SK-N-SH (cell line): ENCODE data around the gene MCC. TPM values are rescaled to one million over a fixed set of nuclear protein-coding genes. Genes with fewer than 3 reads are reported as not detected.

ENCODE experiments used
- CTCF ChIA-PET: fragments of 300-600, 350-600 bp; formaldehyde crosslinking; extraction: SDS; loops from one replicate; lab custom pipeline; 2021; lab: Yijun Ruan, JAX
- POLR2A ChIA-PET: fragments of 350-600 bp; sonication (Branson Sonifier 250); formaldehyde crosslinking; extraction: SDS; loops from one replicate; lab custom pipeline; 2020; ENCODE audit warnings: antibody characterized with exemption, inconsistent platforms; lab: Yijun Ruan, JAX
- DNase-seq: peaks from one replicate; pipeline ENCODE4 v3.0.0; 2012
- H2AFZ ChIP-seq: fragments of 200-600 bp; sonication (generic); 2 replicates; pipeline ENCODE4 v1.8.1; 2016; ENCODE audit warnings: antibody characterized with exemption, mild to moderate bottlenecking, low read depth
- H3F3A ChIP-seq: fragments of 200-600 bp; sonication (generic); replicated peaks from 2 replicates; pipeline ENCODE3; 2016; ENCODE audit warnings: antibody characterized with exemption, mild to moderate bottlenecking; ENCODE audit not compliant: insufficient read depth
- H3K27ac ChIP-seq, 2 experiments: fragments of 200-500 bp in 1 of 2; fragments of 200-600 bp in 1 of 2; sonication (Bioruptor generic) in 1 of 2; sonication (generic), shearing (Covaris generic) in 1 of 2; 2 replicates each; pipeline versions ENCODE4 v1.5.1 to v1.6.1; 2014 to 2016; ENCODE audit warnings: low read depth in 2 of 2, inconsistent platforms in 1 of 2, low read length in 1 of 2, mild to moderate bottlenecking in 1 of 2, mixed read lengths in 1 of 2
- H3K27me3 ChIP-seq: fragments of 200-600 bp; sonication (generic), shearing (Covaris generic); 2 replicates; pipeline ENCODE4 v1.6.1; 2016; ENCODE audit warnings: mixed run types; ENCODE audit not compliant: insufficient read depth
- H3K36me3 ChIP-seq, 2 experiments: fragments of 200-500 bp in 1 of 2; fragments of 200-600 bp in 1 of 2; sonication (Bioruptor generic) in 1 of 2; sonication (generic) in 1 of 2; replicated peaks in 1 of 2; 2 replicates each; pipeline versions ENCODE3 to v1.5.1; 2014 to 2016; ENCODE audit warnings: low read length in 1 of 2, mild to moderate bottlenecking in 1 of 2; ENCODE audit not compliant: insufficient read depth in 2 of 2, control insufficient read depth in 1 of 2
- H3K4me1 ChIP-seq, 2 experiments: fragments of 200-500 bp in 1 of 2; fragments of 200-600 bp in 1 of 2; sonication (Bioruptor generic) in 1 of 2; sonication (generic), shearing (Covaris generic) in 1 of 2; 2 replicates each; pipeline versions ENCODE4 v1.5.1 to v1.6.1; 2014 to 2016; ENCODE audit warnings: low read depth in 1 of 2, low read length in 1 of 2, mixed run types in 1 of 2; ENCODE audit not compliant: insufficient read depth in 2 of 2, control insufficient read depth in 1 of 2
- H3K4me2 ChIP-seq: fragments of 200-600 bp; sonication (generic), shearing (Covaris generic); 2 replicates; pipeline ENCODE4 v1.6.1; 2017; ENCODE audit warnings: mixed run types
- H3K4me3 ChIP-seq, 2 experiments: fragments of 200-500 bp in 1 of 2; fragments of 200-600 bp in 1 of 2; sonication (Bioruptor generic) in 1 of 2; sonication (generic), shearing (Covaris generic) in 1 of 2; 2 replicates each; pipeline versions ENCODE4 v1.5.1 to v1.8.1; 2014 to 2016; ENCODE audit warnings: low read depth in 2 of 2, inconsistent platforms in 1 of 2, low read length in 1 of 2, mild to moderate bottlenecking in 1 of 2, mixed read lengths in 1 of 2, moderate library complexity in 1 of 2
- H3K79me2 ChIP-seq: fragments of 200-600 bp; sonication (generic); 2 replicates; pipeline ENCODE4 v1.8.1; 2017; ENCODE audit warnings: mild to moderate bottlenecking; ENCODE audit not compliant: insufficient read depth
- H3K9ac ChIP-seq: fragments of 200-600 bp; sonication (generic); 2 replicates; pipeline ENCODE4 v1.6.1; 2017; ENCODE audit warnings: mixed run types
- H3K9me2 ChIP-seq: fragments of 200-600 bp; sonication (generic); 2 replicates; pipeline ENCODE4 v1.6.1; 2017; ENCODE audit warnings: mixed run types
- H3K9me3 ChIP-seq: fragments of 200-600 bp; sonication (generic); 2 replicates; pipeline ENCODE4 v1.6.1; 2017; ENCODE audit warnings: mixed run types, mild to moderate bottlenecking, moderate library complexity
- H4K20me1 ChIP-seq: fragments of 200-600 bp; sonication (generic); 2 replicates; pipeline ENCODE4 v1.6.1; 2017; ENCODE audit warnings: mild to moderate bottlenecking, mixed run types; ENCODE audit not compliant: insufficient read depth
- CHD2 ChIP-seq: fragments of 150-350 bp; IDR thresholded peaks from 2 replicates; pipeline ENCODE4 v1.6.1; 2018; ENCODE audit warnings: low read length; ENCODE audit not compliant: partially characterized antibody
- EP300 ChIP-seq, 2 experiments: IDR thresholded peaks; 2 replicates each; pipeline versions ENCODE4 v1.4.0 to v1.6.1; 2012; ENCODE audit warnings: borderline replicate concordance in 1 of 2, low read depth in 1 of 2, low read length in 1 of 2
- EZH2phosphoT487 ChIP-seq: fragments of 200-600 bp; sonication (generic); IDR thresholded peaks from 2 replicates; pipeline ENCODE4 v1.6.1; 2017; ENCODE audit warnings: low read depth, mixed run types, mild to moderate bottlenecking, antibody characterized with exemption, moderate library complexity, borderline replicate concordance
- FOSL2 ChIP-seq: IDR thresholded peaks from 2 replicates; pipeline ENCODE4 v1.4.0; 2012; ENCODE audit warnings: low read depth, mild to moderate bottlenecking, moderate library complexity, borderline replicate concordance
- FOXJ3 ChIP-seq: sonication (generic); formaldehyde crosslinking; IDR thresholded peaks from 2 replicates; pipeline ENCODE4 v1.5.1; 2020; ENCODE audit warnings: mild to moderate bottlenecking, missing genetic modification reagents
- JUND ChIP-seq: IDR thresholded peaks from 2 replicates; pipeline ENCODE4 v1.4.0; 2012
- MXI1 ChIP-seq: IDR thresholded peaks from 2 replicates; pipeline ENCODE4 v1.6.1; 2012; ENCODE audit warnings: mild to moderate bottlenecking, low read depth, low read length, improper control_type of control experiment
- NFIC ChIP-seq: IDR thresholded peaks from 2 replicates; pipeline ENCODE4 v1.4.0; 2012; ENCODE audit warnings: borderline replicate concordance
- POLR2AphosphoS5 ChIP-seq: IDR thresholded peaks from 2 replicates; pipeline ENCODE4 v1.6.1; 2012; ENCODE audit warnings: low read depth, low read length
- RCOR1 ChIP-seq: fragments of 150-350 bp; IDR thresholded peaks from 2 replicates; pipeline ENCODE4 v1.6.1; 2017; ENCODE audit warnings: antibody characterized with exemption, low read length
- RFX5 ChIP-seq: IDR thresholded peaks from 2 replicates; pipeline ENCODE4 v1.6.1; 2012; ENCODE audit warnings: mild to moderate bottlenecking, improper control_type of control experiment, low read length
- RXRA ChIP-seq: IDR thresholded peaks from 2 replicates; pipeline ENCODE4 v1.4.0; 2012; ENCODE audit warnings: low read depth, mild to moderate bottlenecking, borderline replicate concordance
- TAF1 ChIP-seq: IDR thresholded peaks from 2 replicates; pipeline ENCODE4 v1.6.1; 2012; ENCODE audit warnings: low read depth, mild to moderate bottlenecking, low read length, moderate library complexity, borderline replicate concordance
- TEAD4 ChIP-seq: IDR thresholded peaks from 2 replicates; pipeline ENCODE4 v1.4.0; 2012; ENCODE audit warnings: mild to moderate bottlenecking, borderline replicate concordance; ENCODE audit not compliant: insufficient read depth
- WGBS: methylation state at CpG from one replicate; pipeline ENCODE4 v1.1.6; 2017; ENCODE audit warnings: low lambda C conversion rate; 5-methylcytosine and 5-hydroxymethylcytosine counted together
- polyA plus RNA-seq, 3 experiments: library from polyadenylated mRNA; depleted of rRNA; stranded (reverse); fragments of >200 nt; gene quantifications; 2 replicates each; pipeline ENCODE4 v1.2.3, GENCODE V29; 2012
- TF ChIP-seq, protein P1 (sequence below): IDR thresholded peaks from 2 replicates; pipeline ENCODE4 v1.4.0; 2012; ENCODE audit warnings: low read depth, borderline replicate concordance
- TF ChIP-seq, protein P2 (sequence below): fragments of 200-600 bp; sonication (generic); IDR thresholded peaks from 2 replicates; pipeline ENCODE4 v1.6.1; 2017; ENCODE audit warnings: antibody characterized with exemption, mild to moderate bottlenecking, moderate library complexity
- TF ChIP-seq, protein P3 (sequence below): IDR thresholded peaks from 2 replicates; pipeline ENCODE4 v1.4.0; 2012; ENCODE audit warnings: low read depth

The MCC gene
- polyA plus RNA-seq, 1 of the 3 experiments (the other 2 are of a cell fraction) = 3.6 TPM

DNA sequence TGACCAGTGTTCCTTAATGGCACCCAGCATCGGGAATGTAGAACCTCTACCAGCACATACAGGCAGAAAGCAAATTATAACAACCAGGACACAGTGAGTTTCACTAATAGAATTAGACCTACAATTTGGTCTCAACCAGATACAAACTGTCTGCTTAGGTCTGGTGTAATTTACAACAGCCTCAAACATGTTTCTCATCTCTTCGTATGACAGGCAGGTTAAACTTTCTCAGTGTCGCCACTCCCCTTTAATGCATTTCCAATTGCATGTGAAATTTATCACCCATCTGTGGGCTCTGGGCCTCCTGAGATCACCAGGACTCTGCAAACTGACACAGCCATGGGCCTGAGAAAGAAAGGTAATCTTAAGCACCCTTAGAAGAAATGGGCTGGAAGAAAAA lies 293.0 kb downstream of the MCC start:
- Histone ChIP-seq H3K27ac (peak overlapping the region in 1 of 2 experiments; percentile 96; a peak in 2 of 4 replicates), H2AFZ (no peak overlapping the region), H3K4me3 (no peak overlapping the region), H3K36me3 (no peaks in the 10 kb centered on the region), H3K4me2 (no peak overlapping the region), H3F3A (no peaks in the 10 kb centered on the region), H3K9me2 (no peaks in the 10 kb centered on the region), H4K20me1 (no peaks in the 10 kb centered on the region)
- peak; percentile 63 for TF ChIP-seq CHD2
- TF ChIP-seq NFIC = no peak
- no peak for TF ChIP-seq TAF1
- TF ChIP-seq FOSL2 = no peak
- TF ChIP-seq RCOR1 = peak; percentile 74
- no peak for TF ChIP-seq RXRA
- TF ChIP-seq JUND = no peak
- TF ChIP-seq RFX5 = no peak
- TF ChIP-seq EP300 (IDR thresholded peaks at IDR 0.05; ENCODE audit: borderline replicate concordance in 1 of 2, low read depth in 1 of 2, low read length in 1 of 2) = peak in 1 of 2 experiments; percentile 82; a peak in 1 of 4 replicates
- TF ChIP-seq FOXJ3 (CRISPR knock-in tag) = peak; percentile 71
- TF ChIP-seq, protein P1, sequence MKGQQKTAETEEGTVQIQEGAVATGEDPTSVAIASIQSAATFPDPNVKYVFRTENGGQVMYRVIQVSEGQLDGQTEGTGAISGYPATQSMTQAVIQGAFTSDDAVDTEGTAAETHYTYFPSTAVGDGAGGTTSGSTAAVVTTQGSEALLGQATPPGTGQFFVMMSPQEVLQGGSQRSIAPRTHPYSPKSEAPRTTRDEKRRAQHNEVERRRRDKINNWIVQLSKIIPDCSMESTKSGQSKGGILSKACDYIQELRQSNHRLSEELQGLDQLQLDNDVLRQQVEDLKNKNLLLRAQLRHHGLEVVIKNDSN = no peak
- TF ChIP-seq, all 33 proteins: peak for 4
- H3K79me2 ChIP-seq = no peaks in the 10 kb centered on the region
- WGBS = 56% methylated on average over 3 of the region's 3 CpGs
- H3K27me3 ChIP-seq = no peaks in the 10 kb centered on the region
- H3K4me1 ChIP-seq = peaks cover 0 to 38% of the 10 kb centered on the region in 2 experiments; a peak in 2 of 4 replicates
- no peaks in the 10 kb centered on the region for H3K9me3 ChIP-seq
- POLR2A ChIA-PET = no interaction called here
- no peak overlapping the region for H3K9ac ChIP-seq
- DNase-seq = peak; percentile 66
- CTCF ChIA-PET = interaction anchor here (1.0 to 1.1 kb wide), 2 partner anchors 9 to 11 kb away, joined by 3 read pairs; no protein-coding TSS in a partner anchor

DNA sequence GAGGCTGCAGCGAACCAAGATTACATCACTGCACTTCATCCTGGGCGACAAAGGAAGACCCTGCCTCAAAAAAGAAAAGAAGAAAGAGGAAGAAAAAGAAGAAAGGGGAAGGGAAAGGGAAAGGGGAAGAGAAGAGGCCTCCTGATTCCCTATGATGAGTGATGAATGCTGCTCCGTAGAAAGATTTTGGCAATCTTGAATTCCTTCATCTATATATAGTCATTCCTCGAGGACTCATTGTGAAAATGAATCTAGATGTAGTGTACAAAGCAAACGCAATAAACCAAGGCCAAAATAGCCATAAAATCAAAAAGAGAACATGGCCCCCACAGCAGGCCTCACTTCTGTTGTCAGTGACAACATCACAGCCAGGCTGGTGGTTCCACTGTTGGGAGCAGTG lies 293.7 kb downstream of the MCC start:
- no peaks in the 10 kb centered on the region for H3K9me3 ChIP-seq
- H3K9me2 ChIP-seq = no peaks in the 10 kb centered on the region
- H3K27me3 ChIP-seq = no peaks in the 10 kb centered on the region
- ChIA-PET CTCF (interaction anchor here (0.7 kb wide), 1 partner anchor 438 kb away, joined by 4 read pairs; no protein-coding TSS in a partner anchor), POLR2A (no interaction called here)
- peaks cover 0 to 33% of the 10 kb centered on the region in 2 experiments; a peak in 2 of 4 replicates for H3K4me1 ChIP-seq
- no peak overlapping the region for H2AFZ ChIP-seq
- no peaks in the 10 kb centered on the region for H3F3A ChIP-seq
- H3K9ac ChIP-seq = no peak overlapping the region
- TF ChIP-seq RCOR1 (no peak), POLR2AphosphoS5 (no peak), TEAD4 (no peak), MXI1 (no peak), EZH2phosphoT487 (no peak)
- TF ChIP-seq, protein P2, sequence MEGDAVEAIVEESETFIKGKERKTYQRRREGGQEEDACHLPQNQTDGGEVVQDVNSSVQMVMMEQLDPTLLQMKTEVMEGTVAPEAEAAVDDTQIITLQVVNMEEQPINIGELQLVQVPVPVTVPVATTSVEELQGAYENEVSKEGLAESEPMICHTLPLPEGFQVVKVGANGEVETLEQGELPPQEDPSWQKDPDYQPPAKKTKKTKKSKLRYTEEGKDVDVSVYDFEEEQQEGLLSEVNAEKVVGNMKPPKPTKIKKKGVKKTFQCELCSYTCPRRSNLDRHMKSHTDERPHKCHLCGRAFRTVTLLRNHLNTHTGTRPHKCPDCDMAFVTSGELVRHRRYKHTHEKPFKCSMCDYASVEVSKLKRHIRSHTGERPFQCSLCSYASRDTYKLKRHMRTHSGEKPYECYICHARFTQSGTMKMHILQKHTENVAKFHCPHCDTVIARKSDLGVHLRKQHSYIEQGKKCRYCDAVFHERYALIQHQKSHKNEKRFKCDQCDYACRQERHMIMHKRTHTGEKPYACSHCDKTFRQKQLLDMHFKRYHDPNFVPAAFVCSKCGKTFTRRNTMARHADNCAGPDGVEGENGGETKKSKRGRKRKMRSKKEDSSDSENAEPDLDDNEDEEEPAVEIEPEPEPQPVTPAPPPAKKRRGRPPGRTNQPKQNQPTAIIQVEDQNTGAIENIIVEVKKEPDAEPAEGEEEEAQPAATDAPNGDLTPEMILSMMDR = no peak
- TF ChIP-seq, protein P3, sequence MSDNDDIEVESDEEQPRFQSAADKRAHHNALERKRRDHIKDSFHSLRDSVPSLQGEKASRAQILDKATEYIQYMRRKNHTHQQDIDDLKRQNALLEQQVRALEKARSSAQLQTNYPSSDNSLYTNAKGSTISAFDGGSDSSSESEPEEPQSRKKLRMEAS = no peak
- 48% methylated on average over 5 of the region's 5 CpGs for WGBS
- no peaks in the 10 kb centered on the region for H3K79me2 ChIP-seq
- H3K4me2 ChIP-seq = no peak overlapping the region
- no peak for DNase-seq
- peak overlapping the region in 1 of 2 experiments; percentile 96; a peak in 2 of 4 replicates for H3K27ac ChIP-seq
- no peaks in the 10 kb centered on the region for H4K20me1 ChIP-seq
- H3K36me3 ChIP-seq = no peaks in the 10 kb centered on the region
- no peak overlapping the region for H3K4me3 ChIP-seq
